ENCODE results near the gene NT5E. TPM values are rescaled to one million over a fixed set of nuclear protein-coding genes. Genes with fewer than 3 reads are reported as not detected.

Gene NT5E
- total and polyA plus RNA-seq, 2 of the 13 experiments (the other 11 are each of a cell fraction or from before 2014, with no cell fraction given): 9.5 to 33.0 TPM

GRCh38 chr6:85405175-85405852 is 44.6 kb upstream of the NT5E start (continued):
- TF ChIP-seq, protein P1, sequence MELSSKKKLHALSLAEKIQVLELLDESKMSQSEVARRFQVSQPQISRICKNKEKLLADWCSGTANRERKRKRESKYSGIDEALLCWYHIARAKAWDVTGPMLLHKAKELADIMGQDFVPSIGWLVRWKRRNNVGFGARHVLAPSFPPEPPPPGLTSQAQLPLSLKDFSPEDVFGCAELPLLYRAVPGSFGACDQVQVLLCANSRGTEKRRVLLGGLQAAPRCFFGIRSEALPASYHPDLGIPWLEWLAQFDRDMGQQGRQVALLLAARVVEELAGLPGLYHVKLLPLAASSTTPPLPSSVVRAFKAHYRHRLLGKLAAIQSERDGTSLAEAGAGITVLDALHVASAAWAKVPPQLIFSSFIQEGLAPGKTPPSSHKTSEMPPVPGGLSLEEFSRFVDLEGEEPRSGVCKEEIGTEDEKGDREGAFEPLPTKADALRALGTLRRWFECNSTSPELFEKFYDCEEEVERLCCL (CRISPR knock-in tag; IDR thresholded peaks at IDR 0.05; ENCODE audit: borderline replicate concordance): no peak
- TF ChIP-seq ZNF619 (CRISPR knock-in tag; IDR thresholded peaks at IDR 0.05) (no peak), NFAT5 (CRISPR knock-in tag; IDR thresholded peaks at IDR 0.05) (no peak), ZNF674 (CRISPR knock-in tag; IDR thresholded peaks at IDR 0.05; ENCODE audit: low read depth) (no peak), XBP1 (CRISPR knock-in tag; IDR thresholded peaks at IDR 0.05) (no peak), ATAD3A (CRISPR knock-in tag; IDR thresholded peaks at IDR 0.05) (no peak), THAP8 (CRISPR knock-in tag; IDR thresholded peaks at IDR 0.05; ENCODE audit: borderline replicate concordance) (no peak), AGO2 (optimal IDR thresholded peaks at IDR 0.05; ENCODE audit: low read depth, low read length) (no peak), ZNF180 (CRISPR knock-in tag; IDR thresholded peaks at IDR 0.05; ENCODE audit: borderline replicate concordance, low read depth) (no peak), ATF7 (IDR thresholded peaks at IDR 0.05) (no peak), ATF7 (CRISPR knock-in tag; IDR thresholded peaks at IDR 0.05) (no peak), HNRNPK (IDR thresholded peaks at IDR 0.05; ENCODE audit: low read depth, low read length, poor library complexity, severe bottlenecking) (no peak), ELF4 (CRISPR knock-in tag; IDR thresholded peaks at IDR 0.05; ENCODE audit: borderline replicate concordance) (no peak), ZNF615 (CRISPR knock-in tag; IDR thresholded peaks at IDR 0.05; ENCODE audit: borderline replicate concordance) (no peak), ZNF614 (CRISPR knock-in tag; IDR thresholded peaks at IDR 0.05; ENCODE audit: borderline replicate concordance) (peak; percentile 20; the same call in 1 of the 2 replicates), RFX5 (IDR thresholded peaks at IDR 0.05; ENCODE audit: low read depth, low read length) (no peak)
- TF ChIP-seq, protein P2, sequence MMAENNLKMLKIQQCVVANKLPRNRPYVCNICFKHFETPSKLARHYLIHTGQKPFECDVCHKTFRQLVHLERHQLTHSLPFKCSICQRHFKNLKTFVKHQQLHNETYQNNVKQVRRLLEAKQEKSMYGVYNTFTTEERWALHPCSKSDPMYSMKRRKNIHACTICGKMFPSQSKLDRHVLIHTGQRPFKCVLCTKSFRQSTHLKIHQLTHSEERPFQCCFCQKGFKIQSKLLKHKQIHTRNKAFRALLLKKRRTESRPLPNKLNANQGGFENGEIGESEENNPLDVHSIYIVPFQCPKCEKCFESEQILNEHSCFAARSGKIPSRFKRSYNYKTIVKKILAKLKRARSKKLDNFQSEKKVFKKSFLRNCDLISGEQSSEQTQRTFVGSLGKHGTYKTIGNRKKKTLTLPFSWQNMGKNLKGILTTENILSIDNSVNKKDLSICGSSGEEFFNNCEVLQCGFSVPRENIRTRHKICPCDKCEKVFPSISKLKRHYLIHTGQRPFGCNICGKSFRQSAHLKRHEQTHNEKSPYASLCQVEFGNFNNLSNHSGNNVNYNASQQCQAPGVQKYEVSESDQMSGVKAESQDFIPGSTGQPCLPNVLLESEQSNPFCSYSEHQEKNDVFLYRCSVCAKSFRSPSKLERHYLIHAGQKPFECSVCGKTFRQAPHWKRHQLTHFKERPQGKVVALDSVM (CRISPR knock-in tag; IDR thresholded peaks at IDR 0.05): no peak
- TF ChIP-seq, protein P3, sequence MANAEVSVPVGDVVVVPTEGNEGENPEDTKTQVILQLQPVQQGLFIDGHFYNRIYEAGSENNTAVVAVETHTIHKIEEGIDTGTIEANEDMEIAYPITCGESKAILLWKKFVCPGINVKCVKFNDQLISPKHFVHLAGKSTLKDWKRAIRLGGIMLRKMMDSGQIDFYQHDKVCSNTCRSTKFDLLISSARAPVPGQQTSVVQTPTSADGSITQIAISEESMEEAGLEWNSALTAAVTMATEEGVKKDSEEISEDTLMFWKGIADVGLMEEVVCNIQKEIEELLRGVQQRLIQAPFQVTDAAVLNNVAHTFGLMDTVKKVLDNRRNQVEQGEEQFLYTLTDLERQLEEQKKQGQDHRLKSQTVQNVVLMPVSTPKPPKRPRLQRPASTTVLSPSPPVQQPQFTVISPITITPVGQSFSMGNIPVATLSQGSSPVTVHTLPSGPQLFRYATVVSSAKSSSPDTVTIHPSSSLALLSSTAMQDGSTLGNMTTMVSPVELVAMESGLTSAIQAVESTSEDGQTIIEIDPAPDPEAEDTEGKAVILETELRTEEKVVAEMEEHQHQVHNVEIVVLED (CRISPR knock-in tag; IDR thresholded peaks at IDR 0.05; ENCODE audit: borderline replicate concordance): 0 out of 2 replicates have a peak, but pooled peaks have one; percentile 14

All from HepG2 (cell line).